Activated naive CD4-positive, alpha-beta T cell treated with Interleukin-2 at 50 U/mL for 16 hours (primary cell): ENCODE measurements around the gene TRIM16.
"Not testable (repeated sequence)": the region's sequence is repeated elsewhere in the genome, so short reads cannot be mapped to it uniquely, and the experiment has no call there.

Experiments used
- DNase-seq: peaks from one replicate; pipeline ENCODE4 v3.0.0-alpha.2; 2020

The TRIM16 gene

DNA sequence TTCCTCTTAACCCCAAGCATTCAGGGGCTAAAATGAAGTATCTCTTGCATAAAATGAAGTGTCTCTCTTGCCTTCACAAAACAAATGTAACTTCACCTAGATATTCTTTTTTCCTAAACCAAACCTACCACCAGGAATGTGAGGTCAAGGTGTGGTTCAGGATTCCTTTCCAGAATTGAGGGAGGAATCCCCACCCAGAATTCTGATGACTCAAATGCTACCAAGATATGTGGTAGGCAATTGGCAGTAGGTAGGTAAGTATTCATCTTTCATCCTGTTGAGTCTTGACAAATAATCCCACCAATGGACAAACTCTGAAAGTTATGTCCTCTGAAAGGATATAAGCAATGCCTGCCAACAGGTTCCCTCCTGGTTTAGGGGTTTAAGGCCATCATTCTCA is 26.2 kb downstream of the TRIM16 start:
- DNase-seq: no peak

- DNase-seq: no peak
Measured at GRCh38 chr17:15654886-15655561, 29.1 kb downstream of the TRIM16 start.

- DNase-seq: not testable (repeated sequence)
Measured at GRCh38 chr17:15654401-15654800, 29.7 kb downstream of the TRIM16 start.

GRCh38 chr17:15652960-15653359 is 31.2 kb downstream of the TRIM16 start:
- DNase-seq: no peak

DNA sequence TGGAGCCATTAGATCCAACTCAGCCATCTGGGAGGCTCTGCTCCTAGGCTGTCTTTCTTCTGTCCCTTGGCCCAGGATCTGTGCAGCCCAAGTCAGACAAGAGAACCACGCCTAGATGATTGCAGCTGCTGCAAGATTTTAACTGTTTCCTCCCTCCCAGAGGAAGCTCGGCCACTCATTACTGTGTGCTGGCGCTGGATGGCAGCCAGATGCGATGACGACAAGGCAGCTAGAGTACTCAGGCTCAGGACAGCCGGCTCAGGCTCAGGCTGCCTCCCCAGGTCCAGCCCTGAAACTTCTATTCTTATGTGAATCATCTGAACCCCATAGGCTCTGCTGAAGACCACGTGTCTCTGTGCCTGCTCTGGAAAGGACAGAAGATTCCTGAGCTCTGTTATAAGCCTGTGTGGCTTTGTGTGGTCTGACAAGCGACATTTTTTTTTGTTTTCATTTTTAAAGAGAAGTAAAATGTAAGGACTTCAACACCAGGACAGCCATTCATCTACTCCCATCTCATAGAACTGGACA is 32.5 kb downstream of the TRIM16 start:
- no peak for DNase-seq

DNA sequence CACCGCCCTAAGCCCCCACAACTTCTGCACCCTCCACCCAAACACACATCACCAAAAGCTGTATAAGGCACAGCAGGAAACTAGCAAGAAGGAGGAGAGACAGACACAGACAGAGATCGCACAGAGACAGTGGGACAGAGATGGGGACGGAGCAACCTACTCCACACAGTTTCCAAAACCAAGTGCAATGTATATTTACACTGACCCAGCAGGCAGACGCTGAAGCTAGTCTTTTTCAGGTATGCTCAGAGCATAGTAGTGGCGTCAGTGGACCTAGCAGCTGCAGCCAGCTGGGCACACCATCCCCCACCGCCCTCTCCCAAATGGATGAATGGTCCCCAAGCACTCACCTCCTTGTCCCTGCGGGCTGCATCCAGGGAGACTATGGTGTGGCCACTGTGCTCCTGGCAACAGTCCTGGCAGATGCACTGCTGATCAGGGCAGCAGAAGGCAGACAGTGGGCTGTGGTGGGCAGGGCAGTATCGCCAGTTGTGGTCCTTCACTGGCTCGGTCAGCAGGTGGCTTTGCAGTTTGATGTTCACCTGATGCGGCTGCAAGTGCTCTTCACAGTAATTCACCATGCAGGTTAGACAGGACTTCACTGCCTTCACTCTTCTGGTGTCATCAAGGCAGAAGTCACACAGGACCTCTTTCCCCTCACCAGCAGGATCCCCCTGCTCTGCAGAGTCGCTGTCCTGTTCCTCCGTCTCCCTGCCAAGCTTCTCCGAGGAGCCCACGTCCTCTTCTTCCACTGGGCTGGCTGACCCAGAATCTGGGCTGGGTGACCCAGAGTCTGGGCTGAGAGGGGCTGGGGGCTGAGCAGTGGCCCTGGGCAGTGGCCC is 33.1 kb downstream of the TRIM16 start:
- DNase-seq: no peak

- no peak for DNase-seq
Measured at GRCh38 chr17:15649861-15650421, 34.2 kb downstream of the TRIM16 start.

DNA sequence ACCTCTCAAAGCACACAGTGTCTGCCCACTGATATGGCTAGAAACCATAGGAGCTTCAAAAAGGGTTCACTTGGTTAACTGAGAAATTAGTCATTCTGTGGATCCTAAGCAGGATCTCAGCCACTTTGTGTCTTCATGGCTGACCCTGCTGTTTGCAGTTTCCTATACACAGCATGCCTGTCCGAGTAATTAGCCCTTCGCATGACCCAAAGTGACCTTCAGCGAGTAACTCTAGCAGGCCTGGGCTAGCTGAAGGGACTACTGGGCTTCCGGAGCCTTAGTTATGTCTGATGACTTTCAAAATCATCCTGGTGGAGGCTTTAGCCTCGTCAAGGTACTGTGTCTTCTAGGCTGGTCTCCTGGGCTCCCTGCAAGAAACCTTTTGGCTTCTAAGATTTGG is 35.7 kb downstream of the TRIM16 start:
- DNase-seq: no peak

GRCh38 chr17:15645942-15646312 is 38.2 kb downstream of the TRIM16 start:
- not testable (repeated sequence) for DNase-seq

- DNase-seq: not testable (repeated sequence)
Measured at GRCh38 chr17:15645099-15645941, 38.8 kb downstream of the TRIM16 start.

GRCh38 chr17:15642505-15643251 is 41.4 kb downstream of the TRIM16 start:
- DNase-seq: not testable (repeated sequence)

DNA sequence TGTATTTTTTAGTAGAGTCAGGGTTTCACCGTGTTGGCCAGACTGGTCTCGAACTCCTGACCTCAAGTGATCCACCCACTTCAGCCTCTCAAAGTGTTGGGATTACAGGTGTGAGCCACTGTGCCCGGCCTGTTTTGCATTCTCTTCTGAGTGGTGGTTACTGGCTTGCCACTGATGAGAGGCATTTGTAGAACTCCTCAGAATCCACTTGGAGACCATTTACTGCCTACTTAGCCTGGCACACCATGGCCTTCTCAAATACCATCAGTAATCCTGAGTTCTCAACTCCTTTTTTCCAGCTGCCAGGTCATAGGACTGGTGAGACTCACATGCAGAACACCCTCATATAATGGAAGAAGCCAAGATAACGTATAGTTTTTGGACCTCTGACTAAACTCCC is 42.1 kb downstream of the TRIM16 start:
- DNase-seq: not testable (repeated sequence)

GRCh38 chr17:15630930-15631453 is 53.1 kb downstream of the TRIM16 start:
- DNase-seq: not testable (repeated sequence)

- DNase-seq: not testable (repeated sequence)
Measured at GRCh38 chr17:15629991-15630390, 54.1 kb downstream of the TRIM16 start.

- DNase-seq: not testable (repeated sequence)
Measured at GRCh38 chr17:15623661-15624209, 60.4 kb downstream of the TRIM16 start.

DNA sequence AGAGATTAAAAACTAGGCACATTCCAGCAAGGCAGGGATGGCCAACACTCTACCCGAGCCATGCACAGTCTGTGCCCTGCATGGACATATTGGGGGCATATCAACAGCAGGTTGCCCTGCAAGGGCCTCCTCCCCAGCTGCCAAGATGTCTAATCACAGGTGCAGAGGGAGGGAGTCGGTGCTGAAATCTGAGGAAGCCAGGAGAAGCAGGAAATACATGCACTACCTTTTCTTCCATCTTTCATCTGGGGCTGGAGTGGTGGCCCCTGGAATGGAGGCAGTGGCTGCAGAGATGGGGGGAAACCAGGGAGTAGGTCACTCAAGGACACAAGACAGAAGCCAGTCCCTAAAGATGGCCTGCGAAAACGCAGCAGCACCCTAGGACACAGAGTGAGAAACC is 60.9 kb downstream of the TRIM16 start:
- not testable (repeated sequence) for DNase-seq

DNA sequence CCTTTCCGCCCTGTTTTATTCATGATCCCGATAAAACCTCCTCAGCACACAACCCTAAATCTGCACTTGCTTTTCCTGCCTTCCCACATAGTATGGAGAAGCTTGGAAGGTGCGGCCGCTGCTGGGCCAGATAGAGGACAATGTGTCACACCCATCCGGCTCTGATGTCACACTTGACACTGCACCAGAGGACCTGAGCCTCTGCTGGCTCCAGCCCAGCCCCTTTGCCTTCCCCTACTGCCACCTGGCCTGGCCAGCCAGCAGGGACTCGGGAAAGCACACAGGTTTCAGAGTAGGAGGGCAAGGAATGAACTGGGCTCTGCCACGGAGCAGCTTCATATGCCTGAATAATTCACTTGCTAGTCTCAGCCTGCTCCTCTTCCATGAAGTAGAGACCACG is 62.0 kb downstream of the TRIM16 start:
- not testable (repeated sequence) for DNase-seq

DNA sequence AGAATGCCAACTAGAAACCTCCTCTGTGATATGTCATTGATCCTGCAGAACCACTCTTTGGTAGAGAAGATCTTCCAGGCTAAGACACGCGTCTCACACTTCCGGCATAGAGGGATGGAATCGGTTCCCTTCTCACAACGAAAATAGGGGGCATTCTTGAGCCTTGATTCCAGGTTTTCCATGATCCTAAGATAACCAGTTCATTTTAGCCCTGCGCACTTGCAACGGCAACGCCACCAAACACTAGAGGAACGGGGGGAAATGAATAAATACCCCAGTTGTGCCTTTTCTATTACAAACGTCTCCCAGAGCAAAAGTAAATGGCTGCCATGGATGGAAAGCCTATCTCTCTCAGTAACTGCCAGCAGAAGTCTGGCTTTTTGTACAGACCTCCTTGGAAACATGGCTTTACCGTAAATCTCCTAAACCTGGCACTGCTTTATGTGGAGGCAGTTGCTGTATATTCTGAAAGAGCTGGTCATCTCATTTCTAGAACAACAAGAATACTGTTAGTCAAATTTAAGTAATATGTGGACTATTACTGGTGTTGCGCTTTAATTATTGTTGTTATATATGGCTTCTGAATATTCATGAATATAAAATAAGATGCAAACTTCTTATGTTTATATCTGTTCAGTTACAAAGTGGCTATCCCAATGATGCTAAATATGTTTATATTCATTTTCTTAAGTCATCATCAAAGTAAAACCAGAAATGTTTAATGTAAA is 64.6 kb downstream of the TRIM16 start, which contains the start of gene FBXW10B:
TSS of gene FBXW10B (minus strand) at position 374 of the 728 bp plus-strand sequence. CDS start at position 182, 192 bp downstream.
- DNase-seq: not testable (repeated sequence)

DNA sequence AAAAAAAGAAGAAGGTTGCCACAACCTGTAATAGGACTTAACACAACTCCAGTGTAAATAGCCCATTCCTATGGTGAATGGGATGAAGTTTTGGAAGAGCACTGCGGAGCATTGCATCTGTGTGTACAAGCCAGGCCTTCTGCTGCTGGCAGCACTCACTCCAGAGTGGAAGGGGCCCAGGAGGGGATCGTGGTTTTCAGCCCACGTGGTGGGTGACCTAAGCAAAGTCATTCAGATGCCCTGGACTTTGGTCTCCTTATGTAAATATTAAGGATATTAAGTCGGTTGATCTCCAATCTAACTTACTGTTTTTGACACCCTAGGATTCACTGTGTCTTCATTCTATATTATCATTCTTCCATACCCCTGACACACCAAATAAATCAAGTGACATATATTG is 67.3 kb downstream of the TRIM16 start:
- DNase-seq: not testable (repeated sequence)

- DNase-seq: not testable (repeated sequence)
Measured at GRCh38 chr17:15615850-15616249, 68.3 kb downstream of the TRIM16 start.
